Placental pericyte (primary cell): Measurements from ENCODE around the gene CCDC89. TPM values are rescaled to one million over a fixed set of nuclear protein-coding genes. Genes with fewer than 3 reads are reported as not detected.

Experiments
- total RNA-seq: library from RNA; depleted of rRNA; stranded (reverse); fragments of >200 nt; gene quantifications from 2 replicates; pipeline ENCODE4 v1.2.3, GENCODE V29; 2012

Gene CCDC89
- 2.2 and 5.6 TPM in 2 replicates for total RNA-seq

GRCh38 chr11:85685820-85686459, at the start of gene CCDC89:
Gene CCDC89, minus strand, starts transcription at chr11:85686195. Its CDS starts 65 bp downstream, at chr11:85686130.

GRCh38 chr11:85664615-85665481, 21.1 kb downstream of the CCDC89 start, which contains the start of gene CREBZF:
Gene CREBZF, minus strand, starts transcription at chr11:85665129. Its CDS starts 254 bp downstream, at chr11:85664875.

GRCh38 chr11:85647604-85648299, 38.2 kb downstream of the CCDC89 start, which contains the start of gene TMEM126A:
Gene TMEM126A, plus strand, starts transcription at chr11:85647967. Its CDS starts 2,289 bp downstream, at chr11:85650256.

Other genes starting within 250 kb of the CCDC89 start
- 0.44 and 1.1 TPM in 2 replicates for gene DLG2, start 58.9 kb downstream of the CCDC89 start, total RNA-seq
- gene TMEM126B, start 57.6 kb downstream of the CCDC89 start, total RNA-seq, result 42.7 and 51.1 TPM in 2 replicates
- 28.0 and 34.4 TPM in 2 replicates for gene TMEM126A, start 38.2 kb downstream of the CCDC89 start, total RNA-seq
- 40.5 and 42.1 TPM in 2 replicates for gene CREBZF, start 21.1 kb downstream of the CCDC89 start, total RNA-seq
- gene SYTL2, start 124.9 kb upstream of the CCDC89 start, total RNA-seq, result 4.2 and 14.6 TPM in 2 replicates
- gene CCDC83, start 169.2 kb upstream of the CCDC89 start, total RNA-seq, result not detected in 2 replicates